HL-60 (cell line): ENCODE measurements around the gene GRWD1.

Experiments used
- DNase-seq, 2 experiments: peaks; one replicate each; pipeline ENCODE4 v3.0.0-alpha.2; 2010 to 2020; ENCODE audit warnings: low read depth in 1 of 2, low spot score in 1 of 2
- H3K27ac ChIP-seq: fragments of 250-450 bp; sonication (Bioruptor Pico); replicated peaks from 2 replicates; pipeline ENCODE4 v1.5.1; 2020; ENCODE audit warnings: mild to moderate bottlenecking, moderate library complexity
- H3K27me3 ChIP-seq: fragments of 250-450 bp; sonication (Bioruptor Pico); 2 replicates; pipeline ENCODE4 v1.5.1; 2021; ENCODE audit warnings: mild to moderate bottlenecking, moderate library complexity; ENCODE audit not compliant: insufficient read depth, poor library complexity, severe bottlenecking
- H3K4me3 ChIP-seq: replicated peaks from 2 replicates; pipeline ENCODE4 v1.5.1; 2011; ENCODE audit warnings: mild to moderate bottlenecking, control low read depth, low read length; ENCODE audit not compliant: insufficient read depth
- GABPA ChIP-seq: IDR thresholded peaks from 2 replicates; pipeline ENCODE4 v1.6.1; 2012; ENCODE audit warnings: low read depth
- POLR2AphosphoS5 ChIP-seq: IDR thresholded peaks from 2 replicates; pipeline ENCODE4 v1.6.1; 2012; ENCODE audit warnings: low read depth
- SPI1 ChIP-seq: IDR thresholded peaks from 2 replicates; pipeline ENCODE4 v1.6.1; 2012; ENCODE audit warnings: low read depth, mild to moderate bottlenecking, borderline replicate concordance
- TF ChIP-seq, protein P1 (sequence below): IDR thresholded peaks from 2 replicates; pipeline ENCODE4 v1.6.1; 2012; ENCODE audit warnings: low read depth; ENCODE audit not compliant: insufficient replicate concordance
- TF ChIP-seq, protein P2 (sequence below): IDR thresholded peaks from one replicate; pipeline ENCODE4 v1.5.1; 2011; ENCODE audit warnings: low read length, control low read depth, inconsistent platforms; ENCODE audit not compliant: insufficient read depth

The GRWD1 gene

DNA sequence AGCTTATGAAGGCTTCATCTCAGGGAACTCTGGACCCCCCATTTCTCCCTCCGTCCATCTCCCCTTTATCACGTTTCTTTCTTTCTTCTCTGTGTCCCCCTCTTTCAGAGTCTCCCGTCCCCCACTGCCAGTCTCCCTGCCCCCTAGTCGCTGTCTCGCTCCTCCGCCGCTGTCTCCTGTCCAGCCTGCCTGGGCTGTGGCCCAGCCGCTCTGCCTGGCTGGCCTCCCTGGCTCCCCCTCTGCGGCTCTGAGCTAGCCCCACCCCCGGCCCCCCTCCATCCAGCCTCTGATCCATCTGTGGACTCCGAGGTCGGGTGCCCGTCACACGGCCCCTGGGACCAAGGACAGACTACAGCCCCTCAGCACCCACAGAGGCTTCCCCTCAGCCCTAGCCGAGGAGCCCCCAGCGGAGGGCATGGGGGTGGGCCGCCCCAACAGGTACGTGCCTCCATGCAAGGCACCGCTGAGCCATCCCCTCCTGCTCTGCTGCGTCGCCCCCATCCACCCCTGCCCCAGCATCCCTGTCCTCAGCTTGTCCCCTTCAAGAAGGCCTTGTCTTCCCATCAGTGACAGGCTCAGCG, 8.5 kb downstream of the GRWD1 start:
- Histone ChIP-seq H3K27me3 (no peaks in the 10 kb centered on the region), H3K27ac (no peak overlapping the region), H3K4me3 (no peak overlapping the region)
- DNase-seq, result no peak
- TF ChIP-seq, protein P1, sequence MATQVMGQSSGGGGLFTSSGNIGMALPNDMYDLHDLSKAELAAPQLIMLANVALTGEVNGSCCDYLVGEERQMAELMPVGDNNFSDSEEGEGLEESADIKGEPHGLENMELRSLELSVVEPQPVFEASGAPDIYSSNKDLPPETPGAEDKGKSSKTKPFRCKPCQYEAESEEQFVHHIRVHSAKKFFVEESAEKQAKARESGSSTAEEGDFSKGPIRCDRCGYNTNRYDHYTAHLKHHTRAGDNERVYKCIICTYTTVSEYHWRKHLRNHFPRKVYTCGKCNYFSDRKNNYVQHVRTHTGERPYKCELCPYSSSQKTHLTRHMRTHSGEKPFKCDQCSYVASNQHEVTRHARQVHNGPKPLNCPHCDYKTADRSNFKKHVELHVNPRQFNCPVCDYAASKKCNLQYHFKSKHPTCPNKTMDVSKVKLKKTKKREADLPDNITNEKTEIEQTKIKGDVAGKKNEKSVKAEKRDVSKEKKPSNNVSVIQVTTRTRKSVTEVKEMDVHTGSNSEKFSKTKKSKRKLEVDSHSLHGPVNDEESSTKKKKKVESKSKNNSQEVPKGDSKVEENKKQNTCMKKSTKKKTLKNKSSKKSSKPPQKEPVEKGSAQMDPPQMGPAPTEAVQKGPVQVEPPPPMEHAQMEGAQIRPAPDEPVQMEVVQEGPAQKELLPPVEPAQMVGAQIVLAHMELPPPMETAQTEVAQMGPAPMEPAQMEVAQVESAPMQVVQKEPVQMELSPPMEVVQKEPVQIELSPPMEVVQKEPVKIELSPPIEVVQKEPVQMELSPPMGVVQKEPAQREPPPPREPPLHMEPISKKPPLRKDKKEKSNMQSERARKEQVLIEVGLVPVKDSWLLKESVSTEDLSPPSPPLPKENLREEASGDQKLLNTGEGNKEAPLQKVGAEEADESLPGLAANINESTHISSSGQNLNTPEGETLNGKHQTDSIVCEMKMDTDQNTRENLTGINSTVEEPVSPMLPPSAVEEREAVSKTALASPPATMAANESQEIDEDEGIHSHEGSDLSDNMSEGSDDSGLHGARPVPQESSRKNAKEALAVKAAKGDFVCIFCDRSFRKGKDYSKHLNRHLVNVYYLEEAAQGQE, result no peak
- TF ChIP-seq, protein P2, sequence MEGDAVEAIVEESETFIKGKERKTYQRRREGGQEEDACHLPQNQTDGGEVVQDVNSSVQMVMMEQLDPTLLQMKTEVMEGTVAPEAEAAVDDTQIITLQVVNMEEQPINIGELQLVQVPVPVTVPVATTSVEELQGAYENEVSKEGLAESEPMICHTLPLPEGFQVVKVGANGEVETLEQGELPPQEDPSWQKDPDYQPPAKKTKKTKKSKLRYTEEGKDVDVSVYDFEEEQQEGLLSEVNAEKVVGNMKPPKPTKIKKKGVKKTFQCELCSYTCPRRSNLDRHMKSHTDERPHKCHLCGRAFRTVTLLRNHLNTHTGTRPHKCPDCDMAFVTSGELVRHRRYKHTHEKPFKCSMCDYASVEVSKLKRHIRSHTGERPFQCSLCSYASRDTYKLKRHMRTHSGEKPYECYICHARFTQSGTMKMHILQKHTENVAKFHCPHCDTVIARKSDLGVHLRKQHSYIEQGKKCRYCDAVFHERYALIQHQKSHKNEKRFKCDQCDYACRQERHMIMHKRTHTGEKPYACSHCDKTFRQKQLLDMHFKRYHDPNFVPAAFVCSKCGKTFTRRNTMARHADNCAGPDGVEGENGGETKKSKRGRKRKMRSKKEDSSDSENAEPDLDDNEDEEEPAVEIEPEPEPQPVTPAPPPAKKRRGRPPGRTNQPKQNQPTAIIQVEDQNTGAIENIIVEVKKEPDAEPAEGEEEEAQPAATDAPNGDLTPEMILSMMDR, result no peak
- TF ChIP-seq SPI1, result no peak
- no peak for TF ChIP-seq GABPA
- TF ChIP-seq POLR2AphosphoS5, result no peak

DNA sequence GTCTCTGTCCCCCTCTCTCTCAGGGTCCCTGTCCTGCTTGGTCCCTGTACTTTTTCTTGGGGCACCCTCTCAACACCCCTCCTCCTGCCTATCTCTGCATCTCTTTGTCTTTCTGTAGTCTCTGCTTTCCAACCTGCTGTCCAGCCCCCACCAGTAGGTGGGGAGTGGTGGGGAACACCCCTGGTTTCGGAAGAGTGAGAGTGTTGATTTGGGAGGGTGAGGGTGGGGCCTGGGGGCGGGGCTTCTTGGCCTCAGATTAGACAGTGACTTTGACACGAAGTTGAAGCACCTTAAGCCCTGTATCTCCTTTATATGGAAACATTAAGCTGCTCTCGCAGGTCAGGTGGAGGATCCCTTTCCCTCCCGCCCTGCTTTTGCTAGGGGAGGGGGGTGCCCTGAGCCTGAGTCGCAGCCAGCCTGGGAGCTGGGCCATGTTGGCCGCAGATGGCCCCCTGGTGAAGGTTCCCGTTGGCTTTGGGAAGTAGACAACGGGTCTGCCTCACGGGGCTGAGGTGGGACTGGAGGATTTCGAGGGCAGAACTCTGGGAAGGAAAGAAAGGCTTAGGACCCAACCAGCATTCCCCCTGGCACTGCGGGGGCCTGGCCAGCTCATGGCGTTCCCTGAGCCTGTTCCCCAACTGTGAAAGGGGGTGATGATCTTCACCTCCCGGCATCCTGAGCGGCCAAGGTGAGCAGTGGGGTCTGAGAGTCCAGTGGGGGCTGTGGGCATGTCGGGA, 9.6 kb downstream of the GRWD1 start, which contains the start of gene KCNJ14:
TSS of gene KCNJ14 (plus strand) at position 404 of the 737 bp plus-strand sequence. CDS start 6,151 bp downstream, outside the sequence.
- H3K4me3 ChIP-seq, result no peak within 1 kb of the TSS
- DNase-seq, result no peak
- H3K27me3 ChIP-seq, result no peaks in the 10 kb centered on the region
- TF ChIP-seq POLR2AphosphoS5 (no peak), SPI1 (no peak)
- H3K27ac ChIP-seq, result no peak within 1 kb of the TSS

DNA sequence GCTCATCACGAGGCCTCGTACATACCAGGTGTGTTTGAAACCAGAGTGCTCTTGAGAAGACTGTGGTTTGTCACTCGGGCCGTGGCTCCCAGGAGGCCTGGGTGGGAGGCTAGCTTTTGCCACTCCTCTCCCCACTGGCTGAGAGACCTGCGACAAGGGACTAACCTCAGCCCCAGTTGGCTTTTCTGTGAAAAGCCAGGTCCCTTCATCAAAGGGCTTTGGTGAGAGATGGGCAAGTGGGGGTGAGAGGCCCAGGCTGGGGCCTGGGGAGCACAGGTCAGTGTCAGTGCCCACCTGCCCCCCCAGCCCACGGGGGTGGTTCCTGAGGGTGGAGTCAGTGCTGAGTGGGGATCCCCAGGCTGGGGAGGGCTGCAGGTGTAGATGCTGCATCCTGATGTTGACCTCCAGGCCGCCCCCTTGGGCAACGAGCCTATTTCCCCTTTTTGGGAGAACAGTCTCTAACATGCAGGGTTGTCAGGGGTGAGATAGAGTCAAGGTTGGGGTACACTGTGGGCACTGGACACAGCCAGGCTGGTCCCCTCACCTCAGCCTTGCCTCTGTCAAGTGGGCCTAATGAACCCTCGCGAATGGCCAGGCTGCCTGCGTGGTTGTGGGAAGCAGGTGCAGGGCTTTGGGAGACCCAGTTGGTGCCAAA, 10.3 kb downstream of the GRWD1 start:
- TF ChIP-seq POLR2AphosphoS5 (no peak), GABPA (no peak), SPI1 (no peak)
- TF ChIP-seq, protein P2, result no peak
- TF ChIP-seq, protein P1, result no peak
- no peaks in the 10 kb centered on the region for H3K27me3 ChIP-seq
- DNase-seq, result no peak
- no peak overlapping the region for H3K4me3 ChIP-seq
- no peak overlapping the region for H3K27ac ChIP-seq

DNA sequence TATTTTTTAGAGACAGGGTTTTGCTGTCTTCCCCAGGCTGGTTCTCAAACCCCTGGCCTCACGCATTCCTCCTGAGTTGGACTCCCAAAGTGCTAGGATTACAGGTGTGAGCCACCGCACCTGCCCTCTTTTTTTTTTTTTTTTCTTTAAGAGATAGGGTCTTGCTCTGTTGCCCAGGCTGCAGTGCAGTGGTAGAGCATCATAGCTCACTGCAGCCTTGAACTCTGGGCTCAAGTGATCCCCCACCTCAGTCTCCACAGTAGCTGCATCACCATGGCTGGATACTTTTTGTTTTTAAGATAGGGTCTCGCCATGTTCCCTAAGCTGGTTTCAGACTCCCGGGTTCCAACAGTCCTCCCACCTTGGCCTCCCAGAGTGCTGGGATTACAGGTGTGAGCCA, 11.1 kb downstream of the GRWD1 start:
- TF ChIP-seq, protein P2, result no peak
- TF ChIP-seq SPI1 (no peak), GABPA (no peak), POLR2AphosphoS5 (no peak)
- TF ChIP-seq, protein P1, result no peak

More for the DNA sequence above, 11.1 kb downstream of the GRWD1 start:
- Histone ChIP-seq H3K27ac (no peak overlapping the region), H3K27me3 (no peaks in the 10 kb centered on the region), H3K4me3 (no peak overlapping the region)
- DNase-seq, result no peak
